ENCODE results near the gene SLC22A23.

Gene SLC22A23

DNA sequence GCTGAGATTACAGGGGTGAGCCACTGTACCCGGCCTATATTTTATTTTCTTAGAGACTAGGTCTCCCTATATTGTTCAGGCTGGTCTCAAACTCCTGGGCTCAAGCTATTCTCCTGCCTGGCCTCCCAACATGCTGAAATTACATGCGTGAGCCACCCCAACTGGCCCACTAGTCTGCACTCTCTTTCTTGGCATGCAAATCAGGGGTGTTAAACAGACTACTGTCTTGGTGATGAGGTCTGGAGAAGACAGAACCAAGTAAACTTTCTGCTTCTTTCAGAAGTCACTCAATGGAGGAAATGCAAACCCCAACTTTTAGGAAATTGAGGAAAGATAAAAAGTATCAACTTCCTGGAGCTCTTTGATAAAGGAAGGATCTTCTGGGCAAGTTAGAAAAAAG lies 221.4 kb downstream of the SLC22A23 start:
- H3K27me3 ChIP-seq (ENCODE audit: control insufficient read depth, insufficient read depth, low read length): peaks cover 19% of the 10 kb centered on the region
- H3K36me3 ChIP-seq (ENCODE audit: control insufficient read depth, low read depth, low read length): no peaks in the 10 kb centered on the region
- peaks cover 11% of the 10 kb centered on the region for H3K4me1 ChIP-seq (ENCODE audit: control insufficient read depth, low read depth, low read length)
- H3K4me3 ChIP-seq (ENCODE audit: low read length): no peak overlapping the region
- no peak overlapping the region for H3K9ac ChIP-seq (ENCODE audit: low read length)
- H3K27ac ChIP-seq (ENCODE audit: low read length): no peak overlapping the region
- no peaks in the 10 kb centered on the region for H3K9me3 ChIP-seq (ENCODE audit: control insufficient read depth, low read depth, low read length)

DNA sequence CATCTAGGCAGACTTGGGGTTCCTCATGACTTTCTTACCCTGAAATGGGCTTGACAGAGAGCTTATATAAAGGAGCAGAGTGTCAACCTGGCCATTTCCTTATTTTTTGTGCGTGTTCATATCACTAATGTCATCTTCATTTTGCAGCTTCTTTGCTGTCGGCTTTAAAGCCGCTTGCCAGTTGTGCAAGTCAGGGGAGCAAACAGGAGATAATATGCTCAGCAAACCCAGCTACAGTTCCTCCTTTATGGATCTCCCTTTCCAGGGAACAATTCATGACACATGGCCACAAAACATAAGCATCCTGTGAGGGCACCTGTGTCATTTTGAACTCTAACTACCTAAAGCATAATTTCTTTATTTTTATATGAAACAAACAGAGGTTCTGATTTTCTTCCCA lies 222.9 kb downstream of the SLC22A23 start:
- peaks cover 21% of the 10 kb centered on the region for H3K4me1 ChIP-seq (ENCODE audit: control insufficient read depth, low read depth, low read length)
- H3K36me3 ChIP-seq (ENCODE audit: control insufficient read depth, low read depth, low read length): no peaks in the 10 kb centered on the region
- H3K27me3 ChIP-seq (ENCODE audit: control insufficient read depth, insufficient read depth, low read length): peaks cover 35% of the 10 kb centered on the region
- no peak overlapping the region for H3K27ac ChIP-seq (ENCODE audit: low read length)
- H3K9me3 ChIP-seq (ENCODE audit: control insufficient read depth, low read depth, low read length): no peaks in the 10 kb centered on the region
- H3K9ac ChIP-seq (ENCODE audit: low read length): no peak overlapping the region
- H3K4me3 ChIP-seq (ENCODE audit: low read length): no peak overlapping the region

DNA sequence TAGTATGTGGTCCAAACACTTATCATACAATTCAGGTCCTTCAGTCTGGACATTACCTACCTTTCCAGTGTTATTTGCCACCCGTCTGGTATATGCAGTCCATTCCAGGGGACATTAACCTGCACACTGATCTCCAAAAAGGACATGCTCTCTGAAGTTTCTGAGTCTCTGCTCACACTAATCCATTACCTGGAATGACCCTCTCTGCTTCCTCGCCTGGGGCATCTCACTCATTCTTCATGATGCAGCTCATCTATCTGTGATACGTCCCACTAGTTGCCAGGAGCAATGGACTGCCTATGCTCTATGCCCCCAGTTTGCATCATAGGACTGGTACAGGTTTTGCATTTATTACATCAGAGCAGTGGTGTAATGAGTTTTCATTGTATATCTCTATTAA lies 223.5 kb downstream of the SLC22A23 start:
- Histone ChIP-seq H3K9me3 (ENCODE audit: control insufficient read depth, low read depth, low read length) (no peaks in the 10 kb centered on the region), H3K4me1 (ENCODE audit: control insufficient read depth, low read depth, low read length) (peaks cover 21% of the 10 kb centered on the region), H3K27me3 (ENCODE audit: control insufficient read depth, insufficient read depth, low read length) (peaks cover 38% of the 10 kb centered on the region), H3K4me3 (ENCODE audit: low read length) (peak overlapping the region; percentile 12), H3K36me3 (ENCODE audit: control insufficient read depth, low read depth, low read length) (no peaks in the 10 kb centered on the region), H3K27ac (ENCODE audit: low read length) (no peak overlapping the region), H3K9ac (ENCODE audit: low read length) (no peak overlapping the region)

DNA sequence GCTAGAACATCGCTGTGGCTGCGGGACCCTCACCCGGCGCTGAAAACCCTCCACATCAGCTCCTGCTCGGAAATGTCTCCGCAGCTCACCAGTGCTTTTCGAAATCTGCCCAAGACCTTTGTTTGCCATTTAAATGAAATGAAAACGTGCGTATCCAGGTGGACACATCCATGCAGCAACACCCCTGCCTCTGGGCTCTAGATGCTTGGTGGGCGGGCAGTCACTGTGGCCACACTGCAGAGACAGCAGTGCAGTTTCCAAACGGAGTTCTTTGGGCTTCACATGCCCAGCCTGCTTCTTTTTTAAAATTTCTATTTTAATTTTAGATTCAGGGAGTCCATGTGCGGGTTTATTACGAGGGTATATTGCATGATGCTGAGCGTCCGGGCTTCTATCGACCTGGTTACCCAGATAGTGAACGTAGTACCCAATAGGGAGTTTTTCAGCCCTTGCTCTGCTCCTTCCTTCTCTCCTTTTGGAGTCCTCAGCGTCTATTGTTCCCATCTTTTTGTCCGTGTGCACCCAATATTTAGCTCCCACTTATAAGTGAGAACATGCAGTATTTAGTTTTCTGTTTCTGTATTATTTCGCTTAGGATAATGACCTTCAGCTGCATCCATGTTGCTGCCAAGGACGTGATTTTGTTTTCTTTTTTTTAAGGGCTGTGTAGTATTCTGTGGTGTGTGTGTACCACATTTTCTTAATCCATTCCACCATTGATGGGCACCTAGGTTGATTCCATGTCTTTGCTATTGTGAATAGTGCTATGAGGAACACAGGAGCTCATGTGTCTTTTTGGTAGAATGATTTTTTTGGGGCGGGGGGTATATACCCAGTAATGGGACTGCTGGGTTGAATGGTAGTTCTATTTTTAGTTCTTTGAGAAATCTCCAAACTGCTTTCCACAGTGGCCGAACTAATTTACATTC lies 224.6 kb downstream of the SLC22A23 start:
- H3K4me3 ChIP-seq (ENCODE audit: low read length): peak overlapping the region; percentile 97
- H3K9me3 ChIP-seq (ENCODE audit: control insufficient read depth, low read depth, low read length): no peaks in the 10 kb centered on the region
- H3K27me3 ChIP-seq (ENCODE audit: control insufficient read depth, insufficient read depth, low read length): peaks cover 38% of the 10 kb centered on the region
- H3K4me1 ChIP-seq (ENCODE audit: control insufficient read depth, low read depth, low read length): peaks cover 21% of the 10 kb centered on the region
- H3K36me3 ChIP-seq (ENCODE audit: control insufficient read depth, low read depth, low read length): no peaks in the 10 kb centered on the region
- H3K27ac ChIP-seq (ENCODE audit: low read length): peak overlapping the region; percentile 80
- H3K9ac ChIP-seq (ENCODE audit: low read length): peak overlapping the region; percentile 93

DNA sequence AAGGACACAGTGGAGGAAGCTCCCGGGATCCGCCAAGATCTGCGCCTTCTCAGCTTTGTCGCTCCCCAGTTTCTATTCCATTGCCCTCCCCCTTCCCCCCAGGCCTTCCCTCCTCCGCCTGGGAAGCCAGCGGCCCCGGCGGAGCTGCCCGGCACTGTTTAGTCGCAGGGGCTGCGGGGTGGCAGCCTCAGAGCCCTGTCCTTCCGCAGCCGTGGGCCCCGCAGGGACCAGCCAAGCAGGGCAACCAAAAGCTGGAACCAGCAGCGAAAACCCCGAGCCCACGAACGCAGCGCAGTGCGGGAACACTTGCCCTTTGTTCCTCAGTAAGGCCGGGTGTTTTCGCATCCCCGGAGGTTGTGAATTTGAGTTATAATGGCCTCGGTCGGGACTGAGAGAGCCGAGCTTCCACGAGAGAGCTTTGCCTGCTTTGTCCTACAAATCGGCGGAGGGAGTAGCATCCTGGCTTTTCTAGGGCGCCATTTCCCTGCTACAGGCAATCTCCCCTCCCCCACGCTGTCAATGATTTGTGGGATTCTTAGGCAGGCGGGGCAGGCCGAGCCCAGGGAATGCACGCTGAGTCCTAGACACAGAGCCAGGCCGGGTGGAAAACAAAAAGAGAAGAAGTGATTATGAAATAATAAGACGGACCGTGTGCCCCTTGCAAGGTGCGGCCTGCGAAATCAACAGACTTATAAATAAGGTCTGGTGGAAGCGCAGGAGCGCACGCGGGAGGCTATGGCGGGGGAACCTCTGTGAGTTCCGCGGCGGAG lies 225.4 kb downstream of the SLC22A23 start:
- peaks cover 21% of the 10 kb centered on the region for H3K4me1 ChIP-seq (ENCODE audit: control insufficient read depth, low read depth, low read length)
- peak overlapping the region; percentile 97 for H3K4me3 ChIP-seq (ENCODE audit: low read length)
- peak overlapping the region; percentile 93 for H3K9ac ChIP-seq (ENCODE audit: low read length)
- H3K27me3 ChIP-seq (ENCODE audit: control insufficient read depth, insufficient read depth, low read length): peaks cover 38% of the 10 kb centered on the region
- peak overlapping the region; percentile 80 for H3K27ac ChIP-seq (ENCODE audit: low read length)
- H3K36me3 ChIP-seq (ENCODE audit: control insufficient read depth, low read depth, low read length): no peaks in the 10 kb centered on the region
- no peaks in the 10 kb centered on the region for H3K9me3 ChIP-seq (ENCODE audit: control insufficient read depth, low read depth, low read length)

DNA sequence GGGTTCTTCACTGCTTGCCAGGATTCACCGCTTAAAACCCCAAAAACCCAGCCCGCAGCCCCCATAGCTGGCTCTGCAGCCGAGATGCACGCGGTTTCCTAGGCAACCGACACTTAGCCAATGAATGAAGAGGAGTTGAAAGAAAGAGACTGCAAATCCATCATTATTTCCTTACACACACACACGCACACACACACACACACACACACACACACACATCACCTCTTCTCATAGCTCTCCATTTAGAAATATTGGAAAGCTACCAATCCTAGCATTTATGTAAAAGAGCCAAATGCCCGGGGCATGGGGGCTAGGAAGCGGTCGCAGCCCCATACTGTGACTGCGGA lies 226.0 kb downstream of the SLC22A23 start:
- Histone ChIP-seq H3K36me3 (ENCODE audit: control insufficient read depth, low read depth, low read length) (peaks cover 4% of the 10 kb centered on the region), H3K9ac (ENCODE audit: low read length) (peak overlapping the region; percentile 93), H3K27me3 (ENCODE audit: control insufficient read depth, insufficient read depth, low read length) (peaks cover 38% of the 10 kb centered on the region), H3K27ac (ENCODE audit: low read length) (peak overlapping the region; percentile 80), H3K9me3 (ENCODE audit: control insufficient read depth, low read depth, low read length) (no peaks in the 10 kb centered on the region), H3K4me3 (ENCODE audit: low read length) (peak overlapping the region; percentile 97), H3K4me1 (ENCODE audit: control insufficient read depth, low read depth, low read length) (peaks cover 25% of the 10 kb centered on the region)

DNA sequence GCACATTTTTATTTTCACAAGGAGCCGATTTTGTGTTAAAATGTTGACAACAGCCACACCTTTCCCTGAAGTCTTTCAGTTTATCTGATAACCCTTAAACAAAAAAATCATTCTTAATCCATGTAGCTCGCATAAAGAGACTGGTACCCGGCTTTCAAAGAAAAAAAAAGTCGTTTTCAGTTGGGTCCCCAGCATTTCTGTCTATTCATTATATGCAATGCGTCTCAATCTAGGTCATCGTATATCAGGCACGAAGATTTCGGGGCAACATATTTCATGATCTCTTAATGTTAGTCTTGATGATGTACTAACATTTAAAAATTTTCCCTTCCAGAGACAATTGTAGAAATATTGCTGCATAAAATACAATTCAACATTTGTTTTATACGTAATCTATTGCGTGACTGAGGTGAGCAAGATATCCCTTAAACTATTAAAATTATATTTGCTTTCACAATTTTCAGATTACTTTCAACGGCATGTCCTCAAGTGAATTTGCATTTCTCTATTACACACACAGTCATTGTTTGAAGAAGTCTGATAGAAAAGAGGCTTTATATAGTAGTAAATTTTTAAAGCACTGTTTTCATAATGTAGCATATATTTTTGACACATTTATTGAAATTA lies 226.5 kb downstream of the SLC22A23 start:
- Histone ChIP-seq H3K9ac (ENCODE audit: low read length) (no peak overlapping the region), H3K4me1 (ENCODE audit: control insufficient read depth, low read depth, low read length) (peaks cover 26% of the 10 kb centered on the region), H3K27me3 (ENCODE audit: control insufficient read depth, insufficient read depth, low read length) (peaks cover 38% of the 10 kb centered on the region), H3K4me3 (ENCODE audit: low read length) (peak overlapping the region; percentile 97), H3K27ac (ENCODE audit: low read length) (no peak overlapping the region), H3K36me3 (ENCODE audit: control insufficient read depth, low read depth, low read length) (peaks cover 8% of the 10 kb centered on the region), H3K9me3 (ENCODE audit: control insufficient read depth, low read depth, low read length) (no peaks in the 10 kb centered on the region)

DNA sequence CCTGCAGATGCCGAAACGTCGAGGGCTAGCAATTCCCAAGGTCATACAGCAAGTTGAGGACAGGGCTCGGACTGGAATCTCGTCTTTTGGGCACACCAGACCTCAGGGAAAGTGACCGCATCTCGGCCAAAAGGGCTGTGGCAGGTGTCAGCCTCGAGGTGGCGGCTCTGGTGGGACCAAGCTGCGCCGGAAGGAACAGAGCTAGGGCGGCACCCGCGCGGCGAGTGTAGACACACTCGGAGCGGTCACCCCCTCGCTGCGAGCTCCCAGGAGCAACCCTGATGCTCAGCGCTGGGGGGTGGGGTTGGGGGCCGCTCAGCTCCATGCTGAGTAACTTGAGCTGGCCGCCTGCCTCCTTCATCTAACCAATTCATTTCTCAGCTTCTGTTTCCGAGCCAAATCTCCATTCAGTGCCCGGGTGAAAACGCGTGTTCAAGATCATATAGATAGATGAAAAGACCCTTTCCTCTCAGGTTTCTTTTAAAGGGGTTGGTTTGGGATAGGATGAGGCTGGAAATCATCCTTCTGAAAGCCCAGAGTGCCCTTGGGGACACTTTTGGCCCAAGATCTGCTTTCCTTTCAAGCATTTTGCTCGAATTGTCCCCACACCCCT lies 227.2 kb downstream of the SLC22A23 start:
- peaks cover 38% of the 10 kb centered on the region for H3K27me3 ChIP-seq (ENCODE audit: control insufficient read depth, insufficient read depth, low read length)
- peak overlapping the region; percentile 66 for H3K9ac ChIP-seq (ENCODE audit: low read length)
- H3K4me3 ChIP-seq (ENCODE audit: low read length): peak overlapping the region; percentile 97
- peaks cover 8% of the 10 kb centered on the region for H3K36me3 ChIP-seq (ENCODE audit: control insufficient read depth, low read depth, low read length)
- H3K27ac ChIP-seq (ENCODE audit: low read length): no peak overlapping the region
- peaks cover 26% of the 10 kb centered on the region for H3K4me1 ChIP-seq (ENCODE audit: control insufficient read depth, low read depth, low read length)
- H3K9me3 ChIP-seq (ENCODE audit: control insufficient read depth, low read depth, low read length): no peaks in the 10 kb centered on the region

DNA sequence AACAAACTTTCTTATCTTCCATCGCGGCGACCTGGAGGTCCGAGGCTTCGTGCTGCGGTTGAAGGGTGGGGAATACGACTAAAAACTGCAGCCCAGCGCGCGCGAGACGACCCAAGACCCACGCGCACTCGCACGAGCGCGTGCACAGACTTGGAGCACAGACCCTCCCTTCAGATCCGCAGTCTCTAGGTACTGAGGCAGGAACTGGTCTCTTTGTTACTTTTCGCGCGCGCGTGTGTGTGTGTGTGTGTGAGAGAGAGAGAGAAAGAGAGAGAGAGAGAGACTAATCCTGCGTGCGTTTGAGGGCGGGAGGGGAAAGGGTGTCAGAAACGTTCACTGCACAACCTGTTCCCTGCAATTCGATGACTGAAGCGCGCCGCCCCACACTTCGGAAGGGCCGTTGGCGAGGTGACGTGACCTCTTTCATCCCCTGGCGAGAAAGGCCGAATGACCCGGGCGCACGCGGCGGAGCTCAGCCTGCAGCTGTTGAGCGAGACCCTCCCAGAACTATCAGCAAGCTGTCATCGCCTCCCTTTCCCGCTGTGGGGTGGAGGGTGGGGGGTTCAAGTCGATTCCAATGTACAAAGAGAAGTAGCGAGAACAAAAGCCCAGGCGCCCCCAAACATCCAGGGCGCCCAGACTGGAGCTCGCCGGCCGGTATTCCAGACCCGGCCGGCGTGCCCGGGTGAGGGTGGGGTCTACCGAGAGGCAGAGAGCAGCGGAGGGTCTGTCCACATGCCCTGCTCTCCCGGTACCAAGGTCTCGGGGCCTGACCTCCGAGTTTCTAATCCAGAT lies 227.9 kb downstream of the SLC22A23 start:
- Histone ChIP-seq H3K4me3 (ENCODE audit: low read length) (peak overlapping the region; percentile 97), H3K9ac (ENCODE audit: low read length) (peak overlapping the region; percentile 66), H3K36me3 (ENCODE audit: control insufficient read depth, low read depth, low read length) (peaks cover 14% of the 10 kb centered on the region), H3K27me3 (ENCODE audit: control insufficient read depth, insufficient read depth, low read length) (peaks cover 38% of the 10 kb centered on the region), H3K4me1 (ENCODE audit: control insufficient read depth, low read depth, low read length) (peaks cover 23% of the 10 kb centered on the region), H3K9me3 (ENCODE audit: control insufficient read depth, low read depth, low read length) (no peaks in the 10 kb centered on the region), H3K27ac (ENCODE audit: low read length) (no peak overlapping the region)

DNA sequence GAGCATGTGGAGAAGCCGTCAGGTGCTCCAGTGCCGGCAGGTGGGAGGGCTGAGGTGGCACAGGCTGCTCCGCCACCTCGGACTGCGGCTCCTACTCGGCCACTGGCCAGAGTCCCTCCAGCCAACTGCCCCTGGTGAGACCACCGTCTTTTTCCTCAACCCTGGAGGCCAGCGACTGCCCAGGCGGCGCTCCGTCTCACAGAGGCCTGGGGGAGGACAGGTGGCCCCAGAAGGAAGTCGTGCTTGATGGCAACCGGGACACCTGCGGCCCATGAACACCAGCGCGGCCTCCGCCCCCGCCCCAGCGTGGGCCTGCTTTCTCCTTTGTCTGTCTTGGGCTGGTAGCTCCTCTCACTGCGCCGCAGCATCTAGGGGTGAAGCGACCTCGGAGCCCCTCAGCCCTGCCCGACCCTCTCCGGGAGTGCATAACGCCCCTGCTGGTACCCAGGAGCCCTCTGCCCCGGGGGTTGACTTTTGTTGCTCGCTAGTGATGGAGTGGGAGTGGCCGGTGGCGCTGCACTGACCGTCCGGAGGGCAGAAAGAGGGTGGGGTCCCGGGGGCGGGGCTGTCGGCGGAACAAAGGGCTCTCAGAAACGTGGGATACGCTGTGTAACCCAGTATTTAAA lies 228.7 kb downstream of the SLC22A23 start:
- Histone ChIP-seq H3K27ac (ENCODE audit: low read length) (peak overlapping the region; percentile 43), H3K9ac (ENCODE audit: low read length) (peak overlapping the region; percentile 92), H3K4me1 (ENCODE audit: control insufficient read depth, low read depth, low read length) (peaks cover 23% of the 10 kb centered on the region), H3K36me3 (ENCODE audit: control insufficient read depth, low read depth, low read length) (peaks cover 22% of the 10 kb centered on the region), H3K27me3 (ENCODE audit: control insufficient read depth, insufficient read depth, low read length) (peaks cover 35% of the 10 kb centered on the region), H3K4me3 (ENCODE audit: low read length) (peak overlapping the region; percentile 97), H3K9me3 (ENCODE audit: control insufficient read depth, low read depth, low read length) (no peaks in the 10 kb centered on the region)

All from iPS-18a (cell line).